ENCODE results near the gene NIPBL.
A peak's percentile ranks its signal among the peaks of the same experiment; 100 is the strongest.
"Not testable (repeated sequence)": the region's sequence is repeated elsewhere in the genome, so short reads cannot be mapped to it uniquely, and the experiment has no call there.

The NIPBL gene

DNA sequence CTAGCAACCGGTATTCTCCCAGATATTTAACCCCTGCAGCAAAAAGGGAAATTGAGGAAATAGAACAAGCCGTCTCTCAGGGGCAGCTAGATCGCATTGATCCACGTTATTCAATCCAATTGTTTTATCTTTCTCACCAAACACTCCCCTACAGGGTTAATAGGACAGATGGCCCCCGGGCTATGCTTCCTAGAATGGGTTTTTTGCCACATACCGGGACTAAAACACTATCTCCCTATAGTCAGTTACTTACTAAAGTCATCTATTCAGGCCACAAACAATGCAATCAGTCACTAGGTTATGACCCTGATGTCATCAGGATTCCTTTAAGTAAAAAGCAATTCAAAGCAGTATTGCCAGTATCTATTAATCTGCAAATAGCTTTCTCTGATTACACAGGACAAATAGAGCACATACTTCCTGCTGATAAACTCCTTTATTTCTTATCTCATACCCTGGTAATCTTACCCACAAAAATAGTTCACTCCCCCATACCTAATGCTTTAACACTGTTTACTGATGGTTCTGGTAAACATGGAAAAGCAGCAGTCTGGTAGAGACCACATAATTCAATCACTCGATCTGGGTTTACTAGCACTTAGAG, 213.7 kb downstream of the NIPBL start:
- ATAC-seq = no peak
- DNase-seq = no peak

DNA sequence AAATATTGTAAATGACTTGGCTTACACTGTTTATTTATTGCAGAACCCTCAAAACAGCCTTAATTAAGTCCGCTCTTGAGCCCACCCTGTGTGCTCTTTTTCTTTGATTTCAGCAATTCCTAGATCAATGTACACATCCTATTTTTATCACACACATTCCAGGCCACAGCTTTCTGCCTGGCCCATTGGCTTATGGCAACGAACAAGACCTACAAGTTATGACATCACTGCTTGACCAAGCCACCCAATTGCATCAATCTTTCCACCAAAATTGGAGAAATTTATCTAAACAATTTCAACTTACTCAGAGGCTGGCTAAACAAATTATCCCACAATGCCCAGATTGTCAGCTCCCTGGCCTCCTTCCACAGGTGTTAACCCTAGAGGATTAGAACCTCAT, 214.2 kb downstream of the NIPBL start:
- DNase-seq (no peak), ATAC-seq (no peak)

- not testable (repeated sequence) for DNase-seq, ATAC-seq
Measured at GRCh38 chr5:37093795-37094194, 217.2 kb downstream of the NIPBL start.

GRCh38 chr5:37099267-37099666, 222.7 kb downstream of the NIPBL start:
- not testable (repeated sequence) for DNase-seq, ATAC-seq

- DNase-seq = no peak
Measured at GRCh38 chr5:37103302-37103701, 226.7 kb downstream of the NIPBL start.

DNA sequence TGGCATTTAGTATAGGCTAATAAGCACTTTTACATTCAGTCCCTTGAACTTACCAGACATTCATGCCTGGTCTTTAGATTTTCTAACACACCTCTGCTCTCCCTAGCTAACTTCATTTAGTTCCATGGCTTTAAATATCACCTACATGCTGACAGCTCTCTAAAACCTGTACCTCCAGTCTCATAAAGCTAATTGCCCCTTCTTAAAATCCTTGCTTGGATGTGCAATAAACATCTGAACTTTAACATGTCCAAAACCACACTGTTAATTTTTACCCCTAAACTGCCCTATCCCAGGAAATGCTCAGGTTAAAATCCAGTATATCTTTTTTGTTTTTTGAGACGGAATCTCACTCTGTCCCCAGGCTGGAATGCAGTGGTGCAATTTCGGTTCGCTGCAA, 232.8 kb downstream of the NIPBL start:
- DNase-seq (no peak), ATAC-seq (no peak)

More at GRCh38 chr5:37103302-37103701, 226.7 kb downstream of the NIPBL start:
- ATAC-seq = no peak

DNA sequence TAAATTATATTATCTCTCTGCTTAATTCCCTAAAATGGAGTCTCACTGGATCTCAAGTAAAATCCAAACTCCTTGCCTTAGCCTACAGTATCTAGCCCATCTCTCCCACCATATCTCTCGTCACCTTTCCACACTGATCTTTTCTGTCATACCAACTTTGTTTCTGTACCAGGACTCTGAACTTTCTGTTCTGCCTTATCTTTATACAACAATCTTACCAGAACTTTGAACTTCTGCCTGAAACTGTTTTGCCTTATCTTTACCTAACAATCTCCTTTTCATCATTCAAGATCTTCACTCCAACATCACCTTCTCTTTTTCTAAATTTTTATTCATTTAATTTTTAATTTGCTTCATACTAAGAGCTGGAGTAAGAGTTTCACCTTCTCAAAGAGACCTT, 233.6 kb downstream of the NIPBL start:
- ATAC-seq (no peak), DNase-seq (no peak)

- no peak for DNase-seq
- ATAC-seq = peak; percentile 80
Measured at GRCh38 chr5:37111426-37112382, 235.1 kb downstream of the NIPBL start.

DNA sequence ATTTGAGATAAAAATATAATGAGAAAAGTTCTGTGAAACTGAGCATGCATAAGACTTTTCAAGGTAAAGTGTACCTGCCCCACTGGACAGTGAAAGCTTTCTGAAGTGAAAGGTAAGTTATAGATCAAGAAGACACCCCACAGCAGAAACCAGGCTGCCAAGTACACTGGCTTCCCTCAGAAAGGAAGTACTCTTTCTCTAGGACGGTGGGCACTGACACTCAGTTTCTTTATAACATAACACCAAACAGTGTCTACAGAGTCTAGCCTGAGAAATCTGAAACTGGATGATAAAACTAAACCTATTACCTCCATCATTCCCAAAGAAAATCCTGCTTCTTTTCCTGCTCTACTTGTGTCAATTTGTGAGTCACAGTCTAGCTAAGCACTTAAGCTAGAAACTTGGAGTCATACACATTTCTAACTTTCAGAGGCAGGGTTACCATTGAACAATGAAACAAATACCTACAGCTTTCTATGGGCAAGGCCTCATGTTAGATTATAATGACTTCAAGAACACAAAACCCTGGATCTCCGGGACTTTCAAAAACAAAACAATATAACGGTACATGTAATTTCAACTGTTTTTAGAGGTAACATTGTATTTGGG, 235.9 kb downstream of the NIPBL start:
- ATAC-seq = no peak
- no peak for DNase-seq

Data from stimulated activated naive CD8-positive, alpha-beta T cell treated with anti-CD3 and anti-CD28 coated beads, Interleukin-15, Interleukin-2, amounts not matched to agents 100 U/mL and 50 U/mL, for 24 hours (primary cell).